Stimulated activated CD4-positive, alpha-beta T cell treated with anti-CD3 and anti-CD28 coated beads, Interleukin-2, amount 100 ng/mL, for 48 hours (primary cell): ENCODE results near the gene GPSM3.
A peak's percentile ranks its signal among the peaks of the same experiment; 100 is the strongest.

Source experiments
- DNase-seq, 2 donors: peaks; one replicate each; pipeline ENCODE4 v3.0.0-alpha.2; 2020

Gene GPSM3

GRCh38 chr6:32170294-32170693, 22.1 kb downstream of the GPSM3 start:
- no peak for DNase-seq

- DNase-seq, result no peak
These were observed 23.4 kb downstream of the GPSM3 start for GRCh38 chr6:32168807-32169591.

GRCh38 chr6:32168350-32168749, 24.1 kb downstream of the GPSM3 start:
- no peak for DNase-seq

GRCh38 chr6:32167761-32168262, 24.6 kb downstream of the GPSM3 start:
- no peak for DNase-seq

- DNase-seq, result no peak
These were observed 25.2 kb downstream of the GPSM3 start for GRCh38 chr6:32167154-32167760.

- DNase-seq, result no peak
These were observed 25.9 kb downstream of the GPSM3 start for GRCh38 chr6:32166411-32167061.

- no peak for DNase-seq
These were observed 28.1 kb downstream of the GPSM3 start, which contains the start of gene EGFL8 for GRCh38 chr6:32164295-32164694. Gene EGFL8, plus strand, starts transcription at chr6:32164595. Its CDS starts 1,571 bp downstream, at chr6:32166166.

- no peak for DNase-seq
These were observed 28.7 kb downstream of the GPSM3 start for GRCh38 chr6:32163559-32164258.

- no peak for DNase-seq
These were observed 34.4 kb downstream of the GPSM3 start for GRCh38 chr6:32158052-32158451.

GRCh38 chr6:32156891-32157290, 35.6 kb downstream of the GPSM3 start:
- no peak for DNase-seq

GRCh38 chr6:32154514-32155161, 37.8 kb downstream of the GPSM3 start:
- peak; percentile 41 to 42 for DNase-seq

- peak; percentile 58 to 60 for DNase-seq
These were observed 38.6 kb downstream of the GPSM3 start, which contains the start of gene PPT2 for GRCh38 chr6:32153564-32154513. Gene PPT2, plus strand, starts transcription at chr6:32154141. Its CDS starts 454 bp downstream, at chr6:32154595.

GRCh38 chr6:32152769-32153563, 39.5 kb downstream of the GPSM3 start:
- DNase-seq, result no peak

GRCh38 chr6:32151863-32152768, 40.3 kb downstream of the GPSM3 start, which contains the start of gene PRRT1:
Gene PRRT1, minus strand, starts transcription at chr6:32151939. Its CDS starts 112 bp downstream, at chr6:32151827.
- no peak for DNase-seq

- no peak for DNase-seq
These were observed 41.1 kb downstream of the GPSM3 start for GRCh38 chr6:32151181-32151862.

GRCh38 chr6:32149932-32150870, 42.2 kb downstream of the GPSM3 start:
- DNase-seq, result no peak

GRCh38 chr6:32149092-32149755, 43.2 kb downstream of the GPSM3 start:
- DNase-seq, result no peak
